Measurements from ENCODE around the gene GPR31. TPM values are rescaled to one million over a fixed set of nuclear protein-coding genes. Genes with fewer than 3 reads are reported as not detected.

GPR31 gene
- total RNA-seq, 1 donor from 2014 or later, result not detected

DNA sequence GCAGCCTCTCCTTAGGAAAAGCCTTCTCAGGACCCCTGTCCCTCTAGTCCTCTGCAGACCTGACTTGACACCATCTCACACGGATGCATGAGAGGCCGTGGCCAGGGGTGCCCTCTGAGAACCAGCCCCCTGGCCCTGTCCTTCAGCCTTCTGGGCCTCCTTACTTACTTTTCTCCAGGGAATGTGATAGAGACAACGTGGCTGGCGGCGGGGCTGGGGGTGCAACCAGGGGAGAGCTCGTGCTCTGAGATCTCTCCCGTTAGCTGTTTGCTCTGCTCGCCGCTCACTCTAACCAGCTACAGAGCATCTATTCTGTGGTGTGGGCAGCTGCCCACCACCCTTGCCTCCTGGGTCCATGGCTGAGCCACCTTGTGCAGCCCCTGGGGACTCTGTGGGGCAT is 14.7 kb downstream of the GPR31 start:
- DNase-seq (ENCODE audit: low read depth), result no peak
- Histone ChIP-seq H3K4me3 (ENCODE audit: low read depth, low read length) (no peak overlapping the region), H3K27me3 (ENCODE audit: control insufficient read depth, insufficient read depth, low read length) (no peaks in the 10 kb centered on the region), H3K36me3 (ENCODE audit: control insufficient read depth, insufficient read depth, low read length) (no peaks in the 10 kb centered on the region)
- TF ChIP-seq, protein P1, sequence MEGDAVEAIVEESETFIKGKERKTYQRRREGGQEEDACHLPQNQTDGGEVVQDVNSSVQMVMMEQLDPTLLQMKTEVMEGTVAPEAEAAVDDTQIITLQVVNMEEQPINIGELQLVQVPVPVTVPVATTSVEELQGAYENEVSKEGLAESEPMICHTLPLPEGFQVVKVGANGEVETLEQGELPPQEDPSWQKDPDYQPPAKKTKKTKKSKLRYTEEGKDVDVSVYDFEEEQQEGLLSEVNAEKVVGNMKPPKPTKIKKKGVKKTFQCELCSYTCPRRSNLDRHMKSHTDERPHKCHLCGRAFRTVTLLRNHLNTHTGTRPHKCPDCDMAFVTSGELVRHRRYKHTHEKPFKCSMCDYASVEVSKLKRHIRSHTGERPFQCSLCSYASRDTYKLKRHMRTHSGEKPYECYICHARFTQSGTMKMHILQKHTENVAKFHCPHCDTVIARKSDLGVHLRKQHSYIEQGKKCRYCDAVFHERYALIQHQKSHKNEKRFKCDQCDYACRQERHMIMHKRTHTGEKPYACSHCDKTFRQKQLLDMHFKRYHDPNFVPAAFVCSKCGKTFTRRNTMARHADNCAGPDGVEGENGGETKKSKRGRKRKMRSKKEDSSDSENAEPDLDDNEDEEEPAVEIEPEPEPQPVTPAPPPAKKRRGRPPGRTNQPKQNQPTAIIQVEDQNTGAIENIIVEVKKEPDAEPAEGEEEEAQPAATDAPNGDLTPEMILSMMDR (IDR thresholded peaks at IDR 0.05; ENCODE audit: insufficient read depth, low read length, poor library complexity, severe bottlenecking), result no peak

DNA sequence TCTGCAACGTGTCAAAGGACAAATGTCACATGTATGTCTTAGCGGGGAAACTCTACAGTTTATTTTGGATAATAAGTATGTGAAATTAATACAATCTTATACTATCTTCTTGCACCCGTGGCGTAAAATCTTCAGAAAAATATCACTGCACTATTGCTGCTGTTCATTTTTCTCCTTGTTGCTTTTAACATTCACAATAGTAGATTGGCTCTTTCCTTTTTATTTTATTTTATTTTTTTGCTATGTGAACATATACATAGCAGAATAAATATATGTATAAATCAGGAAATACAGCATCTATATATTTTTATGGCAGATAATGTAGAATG is 15.4 kb downstream of the GPR31 start:
- DNase-seq (ENCODE audit: low read depth), result no peak
- TF ChIP-seq, protein P1 (IDR thresholded peaks at IDR 0.05; ENCODE audit: insufficient read depth, low read length, poor library complexity, severe bottlenecking), result no peak
- Histone ChIP-seq H3K36me3 (ENCODE audit: control insufficient read depth, insufficient read depth, low read length) (no peaks in the 10 kb centered on the region), H3K27me3 (ENCODE audit: control insufficient read depth, insufficient read depth, low read length) (no peaks in the 10 kb centered on the region), H3K4me3 (ENCODE audit: low read depth, low read length) (no peak overlapping the region)

DNA sequence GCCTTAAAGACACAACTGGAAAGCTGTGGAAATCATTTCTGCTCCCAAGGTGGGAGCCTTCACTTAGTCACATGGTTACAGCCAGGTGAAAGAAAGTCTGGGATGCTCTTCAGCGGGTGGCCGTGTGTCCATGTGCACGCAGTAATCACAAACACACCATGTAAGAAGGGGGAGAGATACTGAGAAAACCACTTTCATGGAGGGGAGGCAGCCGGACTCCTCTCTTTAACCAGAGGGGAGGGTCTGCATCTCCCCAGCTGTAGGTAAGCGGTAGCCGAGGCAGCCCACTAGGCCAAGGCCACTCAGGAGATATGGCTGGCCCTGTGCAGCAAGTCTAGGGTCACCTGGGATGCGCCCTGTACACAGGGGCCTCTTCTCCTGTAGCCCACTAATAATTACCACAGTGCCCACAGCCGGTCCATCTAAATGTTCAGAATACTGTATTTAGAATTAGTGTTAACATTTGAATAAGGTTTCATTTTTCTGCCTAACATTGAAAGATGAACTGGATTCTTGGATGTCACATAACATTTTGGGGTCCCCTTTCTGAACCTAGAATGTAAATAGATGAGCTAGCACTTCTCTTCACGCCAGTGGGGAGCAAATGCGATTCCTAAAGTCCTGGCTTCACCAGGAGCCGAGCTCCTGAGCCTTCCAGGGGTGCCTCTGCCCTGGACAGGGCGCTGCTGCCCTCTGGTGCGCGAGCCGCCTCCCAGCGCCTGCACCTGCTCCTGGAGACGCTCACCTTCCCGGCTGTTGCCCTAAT is 15.9 kb downstream of the GPR31 start:
- H3K36me3 ChIP-seq (ENCODE audit: control insufficient read depth, insufficient read depth, low read length), result no peaks in the 10 kb centered on the region
- H3K27me3 ChIP-seq (ENCODE audit: control insufficient read depth, insufficient read depth, low read length), result no peaks in the 10 kb centered on the region
- no peak for DNase-seq (ENCODE audit: low read depth)
- no peak overlapping the region for H3K4me3 ChIP-seq (ENCODE audit: low read depth, low read length)
- TF ChIP-seq, protein P1 (IDR thresholded peaks at IDR 0.05; ENCODE audit: insufficient read depth, low read length, poor library complexity, severe bottlenecking), result peak; percentile 92

DNA sequence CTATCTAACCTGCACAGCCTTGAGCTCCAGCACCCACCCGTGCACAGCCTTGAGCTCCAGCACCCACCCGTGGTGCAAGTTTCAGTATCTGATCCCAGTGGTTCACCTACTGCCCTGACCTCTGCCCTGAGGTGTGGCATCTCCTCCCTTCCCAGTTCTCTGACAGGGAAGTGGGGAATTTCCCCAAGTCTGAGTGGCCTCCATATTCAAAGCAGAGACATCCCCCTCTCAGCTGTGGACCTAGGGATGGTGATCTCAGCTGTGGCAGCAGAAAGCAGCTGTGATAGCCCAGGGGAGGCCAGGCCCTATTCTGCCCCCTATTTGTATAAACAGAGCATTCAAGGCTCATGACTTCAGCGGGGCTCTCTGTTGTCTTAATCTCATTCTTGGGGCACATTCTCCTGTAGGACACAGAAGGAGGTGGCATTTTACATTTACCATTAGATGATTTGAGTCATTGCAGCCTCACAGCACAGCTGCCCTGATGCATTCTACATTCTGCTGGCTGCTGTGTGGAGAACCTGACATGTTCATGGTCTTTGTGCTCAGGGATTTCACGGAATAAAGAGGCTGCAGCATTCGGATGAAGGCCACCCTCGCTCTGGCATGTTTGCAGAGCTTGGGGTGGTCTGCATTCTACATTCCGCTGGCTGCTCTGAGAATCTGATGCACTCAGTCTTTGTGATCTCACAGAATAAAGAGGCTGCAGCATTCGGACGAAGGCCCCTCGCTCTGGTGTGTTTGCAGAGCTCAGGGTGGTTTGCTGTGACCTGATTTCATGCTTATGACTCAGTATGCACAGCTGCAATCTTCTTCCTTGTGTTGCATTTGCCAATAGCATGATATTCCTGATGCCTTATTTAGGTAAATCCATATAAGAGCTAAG is 16.9 kb downstream of the GPR31 start:
- no peak overlapping the region for H3K4me3 ChIP-seq (ENCODE audit: low read depth, low read length)
- no peak for DNase-seq (ENCODE audit: low read depth)
- TF ChIP-seq, protein P1 (IDR thresholded peaks at IDR 0.05; ENCODE audit: insufficient read depth, low read length, poor library complexity, severe bottlenecking), result no peak
- no peaks in the 10 kb centered on the region for H3K27me3 ChIP-seq (ENCODE audit: control insufficient read depth, insufficient read depth, low read length)
- H3K36me3 ChIP-seq (ENCODE audit: control insufficient read depth, insufficient read depth, low read length), result no peaks in the 10 kb centered on the region

DNA sequence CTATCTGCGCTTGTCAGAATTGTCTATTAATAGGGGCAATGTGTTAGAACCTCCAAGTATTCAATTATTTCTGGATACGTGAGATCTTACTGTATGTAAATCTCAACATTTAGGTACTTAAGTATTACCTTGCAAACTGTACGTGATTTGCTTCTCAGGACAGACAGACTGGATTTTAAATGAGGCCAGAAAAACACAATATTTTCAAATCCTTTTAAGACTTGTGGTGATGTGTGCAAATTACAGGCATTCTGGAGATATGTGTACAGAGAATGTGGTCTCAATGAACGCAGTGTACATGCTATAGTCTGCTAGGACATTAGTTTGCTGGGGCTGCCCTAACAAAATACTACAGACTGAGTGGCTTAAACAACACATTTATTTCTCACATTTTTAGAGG is 18.0 kb downstream of the GPR31 start:
- H3K36me3 ChIP-seq (ENCODE audit: control insufficient read depth, insufficient read depth, low read length), result no peaks in the 10 kb centered on the region
- no peak overlapping the region for H3K4me3 ChIP-seq (ENCODE audit: low read depth, low read length)
- TF ChIP-seq, protein P1 (IDR thresholded peaks at IDR 0.05; ENCODE audit: insufficient read depth, low read length, poor library complexity, severe bottlenecking), result no peak
- DNase-seq (ENCODE audit: low read depth), result no peak
- H3K27me3 ChIP-seq (ENCODE audit: control insufficient read depth, insufficient read depth, low read length), result no peaks in the 10 kb centered on the region
